Mucosa of descending colon (tissue), 3 donors: ENCODE measurements around the gene FDXACB1. TPM values are rescaled to one million over a fixed set of nuclear protein-coding genes. Genes with fewer than 3 reads are reported as not detected.
A peak's percentile ranks its signal among the peaks of the same experiment; 100 is the strongest.

Source experiments
- ATAC-seq: fragments of 200-7000 bp; cut with Tn5 transposase; one replicate; pipeline ENCODE4 v1.9.1; 2020; ENCODE audit warnings: mild to moderate bottlenecking, moderate library complexity
- DNase-seq, 3 donors: peaks; one replicate each; pipeline ENCODE4 v3.0.0-alpha.2; 2020
- H3K36me3 ChIP-seq: fragments of 200-600 bp; one replicate; pipeline ENCODE4 v1.8.0; 2021; ENCODE audit warnings: low read depth, mild to moderate bottlenecking
- H3K4me1 ChIP-seq: fragments of 200-600 bp; one replicate; pipeline ENCODE4 v1.8.0; 2021; ENCODE audit warnings: low read depth, mild to moderate bottlenecking
- H3K4me3 ChIP-seq: fragments of 200-600 bp; one replicate; pipeline ENCODE4 v1.8.0; 2021; ENCODE audit warnings: mild to moderate bottlenecking
- H3K9me3 ChIP-seq: fragments of 200-600 bp; one replicate; pipeline ENCODE4 v1.8.0; 2021; ENCODE audit warnings: mild to moderate bottlenecking
- intact Hi-C, 2 donors: fragments of 100-400 bp; cut with DNase I in 1 of 2; cut with micrococcal nuclease in 1 of 2; formaldehyde crosslinking; loops; one replicate each; pipeline versions ENCODE4 v1.11.0 to v1.11.1; 2022; cut with DNase I, micrococcal nuclease
- total RNA-seq, 3 donors: library from RNA; stranded (reverse); fragmentation: NEBNext Ultra II Directional in 2 of 3; extraction: Animal tissue kit (Norgen Biotek cat#: 25700) in 2 of 3; gene quantifications; one replicate each; pipeline versions ENCODE4 v1.2.1 to v1.2.4, GENCODE V29; 2021 to 2023
- TF ChIP-seq, protein P1 (sequence below): fragments of 200-600 bp; IDR thresholded peaks from one replicate; pipeline ENCODE4 v1.8.0; 2022; ENCODE audit warnings: antibody characterized with exemption, mild to moderate bottlenecking
- donor health status: DM: no; HTN: no; CAD: no; lungs with moderate emphysema.
- donor health status: DM: no; HTN: no; CAD: no.
- donor health status: DM: no; HTN: yes; CAD: no.

FDXACB1 gene
- total RNA-seq, 3 donors from 2014 or later: 1.7 to 2.7 (median 2.3) TPM

DNA sequence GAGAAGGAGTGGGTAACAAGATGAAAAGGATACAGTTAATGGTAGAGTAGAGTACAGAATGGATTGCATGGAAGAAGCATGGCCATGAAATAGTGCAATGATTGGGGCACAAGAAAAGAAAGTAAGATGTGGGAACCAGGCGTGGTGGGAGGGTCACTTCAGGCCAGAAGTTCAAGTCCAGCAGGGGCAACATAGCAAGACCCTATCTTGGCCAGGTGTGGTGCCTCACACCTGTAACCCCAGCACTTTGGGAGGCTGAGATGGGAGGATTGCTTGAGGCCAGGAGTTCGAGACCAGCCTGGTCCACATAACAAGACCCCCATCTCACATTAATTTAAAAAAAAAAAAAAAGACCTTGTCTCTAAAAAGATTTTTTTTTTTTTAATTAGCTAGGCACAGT, 38.3 kb upstream of the FDXACB1 start:
- no peaks in the 10 kb centered on the region for H3K36me3 ChIP-seq
- TF ChIP-seq, protein P1, sequence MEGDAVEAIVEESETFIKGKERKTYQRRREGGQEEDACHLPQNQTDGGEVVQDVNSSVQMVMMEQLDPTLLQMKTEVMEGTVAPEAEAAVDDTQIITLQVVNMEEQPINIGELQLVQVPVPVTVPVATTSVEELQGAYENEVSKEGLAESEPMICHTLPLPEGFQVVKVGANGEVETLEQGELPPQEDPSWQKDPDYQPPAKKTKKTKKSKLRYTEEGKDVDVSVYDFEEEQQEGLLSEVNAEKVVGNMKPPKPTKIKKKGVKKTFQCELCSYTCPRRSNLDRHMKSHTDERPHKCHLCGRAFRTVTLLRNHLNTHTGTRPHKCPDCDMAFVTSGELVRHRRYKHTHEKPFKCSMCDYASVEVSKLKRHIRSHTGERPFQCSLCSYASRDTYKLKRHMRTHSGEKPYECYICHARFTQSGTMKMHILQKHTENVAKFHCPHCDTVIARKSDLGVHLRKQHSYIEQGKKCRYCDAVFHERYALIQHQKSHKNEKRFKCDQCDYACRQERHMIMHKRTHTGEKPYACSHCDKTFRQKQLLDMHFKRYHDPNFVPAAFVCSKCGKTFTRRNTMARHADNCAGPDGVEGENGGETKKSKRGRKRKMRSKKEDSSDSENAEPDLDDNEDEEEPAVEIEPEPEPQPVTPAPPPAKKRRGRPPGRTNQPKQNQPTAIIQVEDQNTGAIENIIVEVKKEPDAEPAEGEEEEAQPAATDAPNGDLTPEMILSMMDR: no peak
- H3K4me1 ChIP-seq: peaks cover 6% of the 10 kb centered on the region
- intact Hi-C loops: no loop called here
- H3K4me3 ChIP-seq: no peak overlapping the region
- DNase-seq (no peak), ATAC-seq (no peak)
- H3K9me3 ChIP-seq: no peaks in the 10 kb centered on the region

DNA sequence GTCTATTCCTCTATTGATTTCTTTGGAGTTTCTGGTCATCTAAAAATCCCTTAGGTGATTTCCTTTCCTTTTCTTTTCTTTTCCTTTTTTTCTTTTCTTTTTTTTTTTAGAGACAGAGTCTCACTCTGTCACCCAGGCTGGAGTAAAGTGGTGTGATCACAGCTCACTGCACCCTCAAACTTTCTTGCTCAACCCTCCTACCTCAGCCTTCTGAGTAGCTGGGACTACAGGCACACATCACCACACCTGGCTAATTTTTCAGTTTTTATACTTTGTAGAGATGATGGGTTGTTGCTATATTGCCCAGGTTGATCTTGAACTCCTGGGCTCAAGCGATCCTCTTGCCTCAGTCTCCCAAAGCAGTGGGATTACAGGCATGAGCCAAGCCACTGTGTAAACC, 37.8 kb upstream of the FDXACB1 start:
- TF ChIP-seq, protein P1: no peak
- Histone ChIP-seq H3K4me3 (no peak overlapping the region), H3K4me1 (peaks cover 6% of the 10 kb centered on the region), H3K9me3 (no peaks in the 10 kb centered on the region), H3K36me3 (no peaks in the 10 kb centered on the region)
- DNase-seq (no peak), ATAC-seq (no peak)
- intact Hi-C loops: no loop called here

DNA sequence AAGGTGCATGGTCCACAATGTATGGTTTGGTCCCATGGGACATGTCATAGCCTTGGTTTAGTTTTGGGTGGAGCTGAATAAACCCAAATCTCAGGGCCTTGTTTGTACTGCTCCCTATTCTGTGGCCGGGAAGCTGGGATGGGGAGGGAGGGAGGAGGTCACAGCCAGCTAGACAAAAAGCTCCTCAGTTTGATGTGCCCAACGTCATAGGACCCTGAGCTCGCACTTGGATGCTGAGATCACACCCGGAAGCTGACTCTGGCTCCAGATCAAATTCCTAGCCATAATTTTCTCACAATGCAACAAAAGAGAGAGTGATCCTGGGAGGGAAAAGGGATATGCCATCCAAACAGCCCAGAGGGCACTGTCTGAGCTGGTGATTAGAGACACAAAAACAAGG, 35.0 kb upstream of the FDXACB1 start:
- H3K9me3 ChIP-seq: no peaks in the 10 kb centered on the region
- H3K36me3 ChIP-seq: no peaks in the 10 kb centered on the region
- H3K4me3 ChIP-seq: no peak overlapping the region
- H3K4me1 ChIP-seq: peaks cover 5% of the 10 kb centered on the region
- TF ChIP-seq, protein P1: no peak
- intact Hi-C loops: no loop called here
- DNase-seq (peak in 2 of 3 donors; percentile 24 to 40), ATAC-seq (no peak)

GRCh38 chr11:111913031-111913861, 34.3 kb upstream of the FDXACB1 start:
- Histone ChIP-seq H3K4me3 (no peak overlapping the region), H3K36me3 (no peaks in the 10 kb centered on the region), H3K9me3 (no peaks in the 10 kb centered on the region), H3K4me1 (peaks cover 3% of the 10 kb centered on the region)
- intact Hi-C loops: no loop called here
- DNase-seq (peak in 1 of 3 donors; percentile 43), ATAC-seq (peak; percentile 8)
- TF ChIP-seq, protein P1: no peak

- intact Hi-C loops: no loop called here
- Histone ChIP-seq H3K36me3 (no peaks in the 10 kb centered on the region), H3K4me3 (no peak within 1 kb of the TSS), H3K9me3 (no peaks in the 10 kb centered on the region), H3K4me1 (no peaks in the 10 kb centered on the region)
- TF ChIP-seq, protein P1: no peak
- DNase-seq (peak in 1 of 3 donors; percentile 47), ATAC-seq (no peak)
Measured at GRCh38 chr11:111912535-111912934, 33.6 kb upstream of the FDXACB1 start, which contains the start of gene HSPB2. Gene HSPB2, plus strand, starts transcription at chr11:111912734. Its CDS starts 96 bp downstream, at chr11:111912830.
